ENCODE data around the gene BCL3. TPM values are rescaled to one million over a fixed set of nuclear protein-coding genes. Genes with fewer than 3 reads are reported as not detected.

BCL3 gene
- total and polyA plus RNA-seq, 4 donors, result 29.9 to 102 (median 41.3) TPM

DNA sequence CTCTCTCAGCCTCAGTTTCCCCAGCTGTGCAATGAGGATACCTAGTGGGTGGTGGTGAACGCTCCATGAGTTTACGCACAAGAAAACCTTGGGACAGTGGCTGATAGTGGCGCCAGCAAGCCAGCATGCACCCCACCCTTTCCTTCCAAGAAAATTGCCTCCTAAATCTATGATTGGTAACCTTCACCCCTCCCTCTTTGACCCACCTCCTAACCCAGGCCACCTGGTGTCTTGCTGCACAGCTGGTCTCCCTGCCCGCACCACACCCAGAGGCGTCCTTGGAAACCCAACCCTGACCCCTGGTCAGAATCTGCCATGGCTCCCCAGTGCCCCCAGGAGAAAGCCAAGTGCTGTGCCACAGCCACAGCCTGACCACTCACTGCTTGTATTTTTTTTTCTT, 22.8 kb upstream of the BCL3 start:
- Histone ChIP-seq H3K4me3 (ENCODE audit: low read length in 2 of 2) (no peak overlapping the region), H3K4me1 (ENCODE audit: control insufficient read depth in 1 of 2, insufficient read depth in 2 of 2, low read length in 2 of 2) (no peaks in the 10 kb centered on the region), H3K27me3 (ENCODE audit: control insufficient read depth in 1 of 2, insufficient read depth in 2 of 2, low read length in 1 of 2) (no peaks in the 10 kb centered on the region), H3K9me3 (ENCODE audit: control insufficient read depth, low read length) (no peaks in the 10 kb centered on the region), H3K36me3 (ENCODE audit: control insufficient read depth in 1 of 2, insufficient read depth in 2 of 2, low read length in 1 of 2) (no peaks in the 10 kb centered on the region), H3K27ac (ENCODE audit: low read depth in 1 of 2, low read length in 2 of 2) (no peak overlapping the region)
- intact Hi-C loops (cut with DNase I), result loop anchor here (2.0 kb wide), 3 partner anchors 15 to 45 kb away; no protein-coding TSS in a partner anchor
- ATAC-seq (ENCODE audit: low FRiP score) (no peak), DNase-seq (no peak)
- WGBS, 2 donors, result 92 to 93% methylated on average over 5 of the region's 5 CpGs

DNA sequence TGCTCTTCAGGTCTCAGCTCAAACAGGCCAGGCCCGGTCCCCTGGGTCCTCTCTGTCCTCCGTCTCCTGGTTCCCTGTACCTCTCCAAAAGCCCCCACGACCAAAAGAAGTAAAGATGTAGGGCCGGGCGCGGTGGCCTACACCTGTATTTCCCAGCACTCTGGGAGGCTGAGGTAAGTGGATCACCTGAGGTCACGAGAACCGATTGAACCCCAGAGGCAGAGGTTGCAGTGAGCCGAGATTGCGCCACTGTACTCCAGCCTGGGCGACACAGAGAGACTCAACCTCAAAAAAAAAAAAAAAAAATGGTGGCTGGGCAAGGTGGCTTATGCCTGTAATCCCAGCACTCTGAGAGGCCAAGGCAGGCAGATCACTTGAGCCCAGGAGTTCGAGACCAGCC, 22.0 kb upstream of the BCL3 start:
- no peak for ATAC-seq (ENCODE audit: low FRiP score)
- no peak overlapping the region for H3K27ac ChIP-seq (ENCODE audit: low read depth in 1 of 2, low read length in 2 of 2)
- intact Hi-C loops (cut with DNase I), result no loop called here
- H3K9me3 ChIP-seq (ENCODE audit: control insufficient read depth, low read length), result no peaks in the 10 kb centered on the region
- DNase-seq, result no peak
- WGBS, 2 donors, result 93 to 97% methylated on average over 12 of the region's 12 CpGs
- H3K4me1 ChIP-seq (ENCODE audit: control insufficient read depth in 1 of 2, insufficient read depth in 2 of 2, low read length in 2 of 2), result no peaks in the 10 kb centered on the region
- H3K27me3 ChIP-seq (ENCODE audit: control insufficient read depth in 1 of 2, insufficient read depth in 2 of 2, low read length in 1 of 2), result no peaks in the 10 kb centered on the region
- H3K4me3 ChIP-seq (ENCODE audit: low read length in 2 of 2), result no peak overlapping the region
- no peaks in the 10 kb centered on the region for H3K36me3 ChIP-seq (ENCODE audit: control insufficient read depth in 1 of 2, insufficient read depth in 2 of 2, low read length in 1 of 2)

DNA sequence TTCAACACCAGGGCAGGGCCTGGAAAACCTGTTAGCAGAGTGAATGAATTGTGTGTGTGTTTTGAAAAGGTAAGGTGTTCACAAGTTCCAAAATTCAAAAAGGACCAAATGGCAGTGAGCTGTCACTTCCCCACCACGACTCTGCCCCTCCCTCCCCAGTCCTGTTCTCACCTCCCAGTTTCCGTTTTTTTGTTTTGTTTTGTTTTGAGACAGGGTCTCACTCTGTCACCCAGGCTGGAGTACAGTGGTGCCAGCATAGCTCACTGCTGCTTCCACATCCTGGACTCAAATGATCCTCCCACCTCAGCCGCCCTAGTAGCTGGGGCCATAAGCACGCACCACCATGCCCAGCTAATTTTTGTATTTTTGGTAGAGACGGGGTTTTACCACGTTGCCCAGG, 20.3 kb upstream of the BCL3 start:
- H3K4me3 ChIP-seq (ENCODE audit: low read length in 2 of 2), result no peak overlapping the region
- intact Hi-C loops (cut with DNase I), result no loop called here
- no peaks in the 10 kb centered on the region for H3K9me3 ChIP-seq (ENCODE audit: control insufficient read depth, low read length)
- H3K36me3 ChIP-seq (ENCODE audit: control insufficient read depth in 1 of 2, insufficient read depth in 2 of 2, low read length in 1 of 2), result no peaks in the 10 kb centered on the region
- WGBS, 2 donors, result 71 to 76% methylated on average over 6 of the region's 6 CpGs
- H3K27me3 ChIP-seq (ENCODE audit: control insufficient read depth in 1 of 2, insufficient read depth in 2 of 2, low read length in 1 of 2), result no peaks in the 10 kb centered on the region
- H3K4me1 ChIP-seq (ENCODE audit: control insufficient read depth in 1 of 2, insufficient read depth in 2 of 2, low read length in 2 of 2), result no peaks in the 10 kb centered on the region
- no peak overlapping the region for H3K27ac ChIP-seq (ENCODE audit: low read depth in 1 of 2, low read length in 2 of 2)
- DNase-seq, result no peak
- no peak for ATAC-seq (ENCODE audit: low FRiP score)

DNA sequence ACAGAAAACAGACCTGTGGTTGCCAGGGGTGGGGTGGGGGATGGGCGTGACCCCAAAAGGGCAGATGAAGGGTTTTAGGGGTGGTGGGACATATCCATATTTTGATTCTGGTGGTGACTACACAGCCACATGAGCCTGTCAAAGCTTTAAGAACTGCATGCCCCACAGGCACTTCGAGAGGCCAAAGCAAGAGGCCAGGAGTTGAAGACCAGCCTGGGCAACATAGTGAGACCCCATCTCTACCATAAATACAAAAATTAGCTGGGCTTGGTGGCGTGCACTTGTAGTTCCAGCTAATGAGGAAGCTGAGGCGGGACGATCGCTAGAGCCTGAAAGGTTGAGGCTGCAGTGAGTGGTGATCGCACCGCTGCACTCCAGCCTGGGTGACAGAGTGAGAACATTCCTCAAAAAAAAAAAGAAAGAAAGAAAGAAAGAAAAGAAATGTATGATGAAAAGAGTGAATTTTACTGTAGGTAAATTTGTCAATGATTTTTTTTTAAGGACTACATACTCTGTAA, 18.9 kb upstream of the BCL3 start:
- Histone ChIP-seq H3K36me3 (ENCODE audit: control insufficient read depth in 1 of 2, insufficient read depth in 2 of 2, low read length in 1 of 2) (no peaks in the 10 kb centered on the region), H3K4me3 (ENCODE audit: low read length in 2 of 2) (no peak overlapping the region), H3K9me3 (ENCODE audit: control insufficient read depth, low read length) (no peaks in the 10 kb centered on the region), H3K27ac (ENCODE audit: low read depth in 1 of 2, low read length in 2 of 2) (no peak overlapping the region), H3K4me1 (ENCODE audit: control insufficient read depth in 1 of 2, insufficient read depth in 2 of 2, low read length in 2 of 2) (no peaks in the 10 kb centered on the region), H3K27me3 (ENCODE audit: control insufficient read depth in 1 of 2, insufficient read depth in 2 of 2, low read length in 1 of 2) (no peaks in the 10 kb centered on the region)
- no peak for ATAC-seq (ENCODE audit: low FRiP score)
- WGBS, 2 donors, result 92 to 93% methylated on average over 8 of the region's 8 CpGs
- DNase-seq, result no peak
- intact Hi-C loops (cut with DNase I), result no loop called here

DNA sequence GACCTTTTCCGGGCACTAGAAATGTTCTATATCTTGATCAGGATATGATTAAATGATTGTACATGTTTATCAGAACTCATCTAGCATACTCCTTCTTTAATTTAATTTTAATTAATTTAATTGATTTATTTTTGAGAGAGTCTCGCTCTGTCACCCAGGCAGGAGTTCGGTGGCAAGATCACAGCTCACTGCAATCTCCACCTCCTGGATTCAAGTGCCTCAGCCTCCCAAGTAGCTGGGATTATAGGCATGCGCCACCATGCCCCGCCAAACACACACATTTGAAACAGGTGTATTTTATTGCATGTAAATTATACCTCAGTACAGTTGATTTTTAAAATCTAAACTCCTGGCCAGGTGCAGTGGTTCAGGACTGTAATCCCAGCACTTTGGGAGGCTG, 17.4 kb upstream of the BCL3 start:
- Histone ChIP-seq H3K9me3 (ENCODE audit: control insufficient read depth, low read length) (no peaks in the 10 kb centered on the region), H3K36me3 (ENCODE audit: control insufficient read depth in 1 of 2, insufficient read depth in 2 of 2, low read length in 1 of 2) (no peaks in the 10 kb centered on the region), H3K4me1 (ENCODE audit: control insufficient read depth in 1 of 2, insufficient read depth in 2 of 2, low read length in 2 of 2) (no peaks in the 10 kb centered on the region), H3K27ac (ENCODE audit: low read depth in 1 of 2, low read length in 2 of 2) (no peak overlapping the region), H3K4me3 (ENCODE audit: low read length in 2 of 2) (no peak overlapping the region), H3K27me3 (ENCODE audit: control insufficient read depth in 1 of 2, insufficient read depth in 2 of 2, low read length in 1 of 2) (no peaks in the 10 kb centered on the region)
- 91 to 96% methylated on average over 5 of the region's 5 CpGs for WGBS, 2 donors
- ATAC-seq (ENCODE audit: low FRiP score), result no peak
- intact Hi-C loops (cut with DNase I), result no loop called here
- DNase-seq, result no peak

DNA sequence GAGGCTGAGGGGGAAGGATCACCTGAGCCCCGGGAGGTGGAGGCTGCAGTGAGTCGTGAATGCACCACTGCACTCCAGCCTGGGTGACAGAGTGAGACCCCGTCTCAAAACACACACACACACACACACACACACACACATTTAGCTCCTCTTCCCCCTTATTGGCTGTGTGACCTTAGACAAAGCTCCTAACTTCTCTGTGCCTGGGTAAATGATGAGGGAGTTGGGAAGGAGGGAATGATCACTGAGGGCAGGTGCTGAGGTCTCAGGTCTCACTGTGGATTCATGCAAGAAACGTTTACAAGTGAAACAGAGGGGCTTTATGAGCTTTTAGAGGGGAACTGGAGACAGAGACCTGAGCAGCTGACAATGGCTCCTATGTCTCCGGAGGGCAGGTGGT, 16.9 kb upstream of the BCL3 start:
- Histone ChIP-seq H3K27ac (ENCODE audit: low read depth in 1 of 2, low read length in 2 of 2) (no peak overlapping the region), H3K36me3 (ENCODE audit: control insufficient read depth in 1 of 2, insufficient read depth in 2 of 2, low read length in 1 of 2) (no peaks in the 10 kb centered on the region), H3K4me1 (ENCODE audit: control insufficient read depth in 1 of 2, insufficient read depth in 2 of 2, low read length in 2 of 2) (no peaks in the 10 kb centered on the region), H3K4me3 (ENCODE audit: low read length in 2 of 2) (no peak overlapping the region), H3K27me3 (ENCODE audit: control insufficient read depth in 1 of 2, insufficient read depth in 2 of 2, low read length in 1 of 2) (no peaks in the 10 kb centered on the region), H3K9me3 (ENCODE audit: control insufficient read depth, low read length) (no peaks in the 10 kb centered on the region)
- no peak for ATAC-seq (ENCODE audit: low FRiP score)
- intact Hi-C loops (cut with DNase I), result no loop called here
- WGBS, 2 donors, result 70 to 80% methylated on average over 5 of the region's 5 CpGs
- no peak for DNase-seq

DNA sequence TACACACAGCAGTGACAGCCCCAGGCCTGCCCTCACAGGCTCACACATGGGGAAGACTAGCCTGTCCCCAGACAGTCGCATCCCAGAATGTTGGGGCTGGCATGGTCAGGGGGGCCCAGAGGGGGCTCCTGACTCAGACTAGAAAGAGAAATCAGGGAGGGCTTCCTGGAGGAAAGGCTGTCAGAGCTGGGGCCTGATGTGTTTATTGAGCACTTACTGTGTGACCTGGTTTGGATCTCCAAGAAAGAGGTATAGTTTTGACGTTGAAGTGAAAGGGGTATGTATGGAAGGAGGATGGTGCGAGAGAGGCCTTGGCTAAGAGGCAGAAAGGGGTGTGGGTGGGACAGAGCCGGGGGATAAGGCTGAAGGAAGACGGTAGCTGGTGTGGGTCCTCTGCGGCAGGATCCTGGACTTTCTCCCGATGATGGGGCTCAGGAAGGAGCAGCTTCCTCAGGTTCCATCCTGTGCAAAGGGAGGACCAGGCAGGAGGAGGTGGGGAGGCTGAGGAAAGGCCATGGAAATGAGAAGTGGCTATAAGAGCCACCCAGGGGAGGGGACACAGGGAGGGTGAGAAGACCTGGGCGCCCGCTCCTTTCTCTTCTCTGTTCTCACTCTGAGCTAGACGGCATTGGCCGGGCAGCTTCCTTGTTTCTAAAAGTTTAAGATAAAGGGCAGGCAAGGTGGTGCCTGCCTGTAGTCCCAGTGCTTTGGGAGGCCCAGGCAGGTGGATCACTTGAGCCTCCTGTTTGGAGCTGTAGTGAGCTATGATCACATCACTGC, 16.1 kb upstream of the BCL3 start:
- Histone ChIP-seq H3K4me3 (ENCODE audit: low read length in 2 of 2) (no peak overlapping the region), H3K27me3 (ENCODE audit: control insufficient read depth in 1 of 2, insufficient read depth in 2 of 2, low read length in 1 of 2) (no peaks in the 10 kb centered on the region), H3K36me3 (ENCODE audit: control insufficient read depth in 1 of 2, insufficient read depth in 2 of 2, low read length in 1 of 2) (no peaks in the 10 kb centered on the region), H3K9me3 (ENCODE audit: control insufficient read depth, low read length) (no peaks in the 10 kb centered on the region), H3K27ac (ENCODE audit: low read depth in 1 of 2, low read length in 2 of 2) (no peak overlapping the region), H3K4me1 (ENCODE audit: control insufficient read depth in 1 of 2, insufficient read depth in 2 of 2, low read length in 2 of 2) (no peaks in the 10 kb centered on the region)
- DNase-seq, result no peak
- intact Hi-C loops (cut with DNase I), result no loop called here
- 80 to 85% methylated on average over 11 of the region's 11 CpGs for WGBS, 2 donors
- ATAC-seq (ENCODE audit: low FRiP score), result no peak

DNA sequence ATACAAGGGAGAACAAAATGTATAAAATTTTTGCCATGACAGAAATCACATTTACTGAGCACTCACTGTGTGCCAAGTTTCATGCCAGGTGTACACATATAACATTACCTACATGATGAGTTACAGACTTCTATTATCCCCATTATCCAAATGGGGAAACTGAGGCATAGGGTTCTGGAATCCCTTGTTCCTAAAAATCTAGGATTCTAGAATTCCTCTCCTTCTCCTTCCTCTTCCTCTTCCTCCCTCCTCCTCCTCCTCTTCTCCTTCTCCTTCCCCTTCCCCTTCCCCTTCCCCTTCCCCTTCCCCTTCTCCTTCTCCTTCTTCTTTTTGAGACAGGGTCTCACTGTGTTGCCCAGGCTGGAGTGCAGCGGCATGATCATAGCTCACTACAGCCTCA, 14.2 kb upstream of the BCL3 start:
- DNase-seq, result no peak
- Histone ChIP-seq H3K27ac (ENCODE audit: low read depth in 1 of 2, low read length in 2 of 2) (no peak overlapping the region), H3K27me3 (ENCODE audit: control insufficient read depth in 1 of 2, insufficient read depth in 2 of 2, low read length in 1 of 2) (no peaks in the 10 kb centered on the region), H3K9me3 (ENCODE audit: control insufficient read depth, low read length) (no peaks in the 10 kb centered on the region), H3K36me3 (ENCODE audit: control insufficient read depth in 1 of 2, insufficient read depth in 2 of 2, low read length in 1 of 2) (no peaks in the 10 kb centered on the region), H3K4me1 (ENCODE audit: control insufficient read depth in 1 of 2, insufficient read depth in 2 of 2, low read length in 2 of 2) (no peaks in the 10 kb centered on the region), H3K4me3 (ENCODE audit: low read length in 2 of 2) (no peak overlapping the region)
- no peak for ATAC-seq (ENCODE audit: low FRiP score)
- 2 to 33% methylated on average over 1 of the region's 1 CpG for WGBS, 2 donors
- intact Hi-C loops (cut with DNase I), result no loop called here

DNA sequence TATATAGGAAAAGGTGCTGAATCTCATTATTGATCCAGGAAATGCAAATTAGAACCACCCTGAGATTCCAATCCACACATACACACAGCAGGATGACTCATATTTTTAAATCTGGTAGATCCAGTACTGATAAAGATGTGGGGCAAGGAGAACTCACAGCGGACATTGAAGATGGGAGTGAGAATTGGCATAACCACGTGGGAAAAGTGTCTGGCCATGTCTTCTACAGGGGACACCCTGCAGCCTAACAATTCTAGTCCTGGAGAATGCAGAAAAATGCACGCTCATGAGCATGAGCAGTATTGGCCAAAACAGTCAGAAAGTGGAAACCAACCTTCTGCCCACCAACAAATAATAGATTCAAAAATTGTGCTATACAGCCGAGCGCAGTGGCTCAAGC, 13.5 kb upstream of the BCL3 start:
- Histone ChIP-seq H3K4me3 (ENCODE audit: low read length in 2 of 2) (no peak overlapping the region), H3K27me3 (ENCODE audit: control insufficient read depth in 1 of 2, insufficient read depth in 2 of 2, low read length in 1 of 2) (no peaks in the 10 kb centered on the region), H3K36me3 (ENCODE audit: control insufficient read depth in 1 of 2, insufficient read depth in 2 of 2, low read length in 1 of 2) (no peaks in the 10 kb centered on the region), H3K4me1 (ENCODE audit: control insufficient read depth in 1 of 2, insufficient read depth in 2 of 2, low read length in 2 of 2) (no peaks in the 10 kb centered on the region), H3K27ac (ENCODE audit: low read depth in 1 of 2, low read length in 2 of 2) (no peak overlapping the region), H3K9me3 (ENCODE audit: control insufficient read depth, low read length) (no peaks in the 10 kb centered on the region)
- DNase-seq (no peak), ATAC-seq (ENCODE audit: low FRiP score) (no peak)
- intact Hi-C loops (cut with DNase I), result no loop called here
- 70 to 71% methylated on average over 5 of the region's 5 CpGs for WGBS, 2 donors

Measured in aorta (tissue), 5 donors.